GM19467 (cell line): ENCODE data around the gene AMH.

Experiments used
- ATAC-seq: cut with Tn5 transposase; IDR thresholded peaks from one replicate; pipeline ENCODE4 v1.9.1; 2021; ENCODE audit warnings: mild to moderate bottlenecking, moderate library complexity; ENCODE audit not compliant: unreplicated experiment

AMH gene

DNA sequence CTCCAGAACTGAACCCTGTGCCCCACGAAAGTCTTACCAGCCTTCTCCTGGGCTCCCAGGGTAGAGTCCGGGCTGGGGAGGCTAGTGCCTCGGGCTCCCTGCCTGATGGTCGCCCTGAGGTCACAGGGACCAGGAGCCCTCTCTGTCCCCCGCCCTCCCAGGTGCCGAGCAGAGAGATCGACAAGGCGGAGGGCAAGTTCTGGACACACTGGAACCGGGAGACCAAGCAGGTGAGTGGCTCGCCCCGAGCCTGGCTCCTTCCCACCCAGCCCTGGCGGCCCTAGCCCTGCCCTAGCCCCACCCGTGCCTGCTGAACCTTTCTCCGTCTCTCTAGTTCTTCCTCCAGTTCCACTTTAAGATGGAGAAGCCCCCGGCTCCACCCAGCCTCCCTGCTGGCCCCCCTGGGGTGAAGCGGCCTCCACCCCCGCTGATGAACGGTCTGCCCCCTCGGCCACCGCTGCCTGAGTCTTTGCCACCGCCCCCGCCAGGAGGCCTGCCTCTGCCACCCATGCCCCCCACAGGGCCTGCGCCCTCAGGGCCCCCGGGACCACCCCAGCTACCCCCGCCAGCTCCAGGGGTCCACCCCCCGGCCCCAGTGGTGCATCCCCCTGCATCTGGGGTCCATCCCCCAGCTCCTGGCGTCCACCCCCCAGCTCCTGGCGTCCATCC is 1.6 kb upstream of the AMH start:
- no peak for ATAC-seq

DNA sequence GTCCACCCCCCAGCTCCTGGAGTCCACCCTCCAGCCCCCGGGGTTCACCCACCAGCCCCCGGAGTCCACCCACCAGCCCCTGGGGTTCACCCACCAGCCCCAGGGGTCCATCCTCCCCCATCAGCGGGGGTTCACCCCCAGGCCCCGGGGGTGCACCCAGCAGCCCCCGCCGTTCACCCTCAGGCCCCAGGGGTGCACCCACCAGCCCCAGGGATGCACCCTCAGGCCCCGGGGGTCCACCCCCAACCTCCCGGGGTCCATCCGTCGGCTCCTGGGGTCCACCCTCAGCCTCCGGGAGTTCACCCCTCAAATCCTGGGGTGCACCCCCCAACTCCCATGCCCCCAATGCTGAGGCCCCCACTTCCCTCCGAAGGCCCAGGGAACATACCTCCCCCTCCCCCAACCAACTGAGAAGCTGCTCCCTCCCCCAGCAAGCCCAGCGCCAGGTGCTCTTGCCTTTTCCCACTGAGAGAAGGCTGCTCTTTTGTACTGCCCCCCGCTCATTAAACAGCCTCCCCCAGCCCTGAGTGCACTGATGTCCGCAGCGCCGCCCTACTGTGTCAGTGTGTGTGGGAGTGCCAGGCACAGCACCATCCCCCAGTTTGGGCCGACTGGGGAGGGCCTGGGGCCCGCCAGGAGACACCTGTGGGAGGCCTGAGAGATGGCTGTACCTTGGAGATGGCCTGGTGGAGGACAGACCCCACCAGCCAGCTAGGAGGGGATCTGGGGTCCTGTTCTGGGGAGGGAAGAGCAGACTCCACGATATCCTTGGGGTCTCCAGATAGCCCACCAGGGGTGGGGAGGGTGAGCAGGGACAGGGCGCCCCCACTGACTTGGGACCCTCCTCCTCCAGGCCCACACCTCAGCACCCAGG is 750 bp upstream of the AMH start:
- no peak for ATAC-seq

DNA sequence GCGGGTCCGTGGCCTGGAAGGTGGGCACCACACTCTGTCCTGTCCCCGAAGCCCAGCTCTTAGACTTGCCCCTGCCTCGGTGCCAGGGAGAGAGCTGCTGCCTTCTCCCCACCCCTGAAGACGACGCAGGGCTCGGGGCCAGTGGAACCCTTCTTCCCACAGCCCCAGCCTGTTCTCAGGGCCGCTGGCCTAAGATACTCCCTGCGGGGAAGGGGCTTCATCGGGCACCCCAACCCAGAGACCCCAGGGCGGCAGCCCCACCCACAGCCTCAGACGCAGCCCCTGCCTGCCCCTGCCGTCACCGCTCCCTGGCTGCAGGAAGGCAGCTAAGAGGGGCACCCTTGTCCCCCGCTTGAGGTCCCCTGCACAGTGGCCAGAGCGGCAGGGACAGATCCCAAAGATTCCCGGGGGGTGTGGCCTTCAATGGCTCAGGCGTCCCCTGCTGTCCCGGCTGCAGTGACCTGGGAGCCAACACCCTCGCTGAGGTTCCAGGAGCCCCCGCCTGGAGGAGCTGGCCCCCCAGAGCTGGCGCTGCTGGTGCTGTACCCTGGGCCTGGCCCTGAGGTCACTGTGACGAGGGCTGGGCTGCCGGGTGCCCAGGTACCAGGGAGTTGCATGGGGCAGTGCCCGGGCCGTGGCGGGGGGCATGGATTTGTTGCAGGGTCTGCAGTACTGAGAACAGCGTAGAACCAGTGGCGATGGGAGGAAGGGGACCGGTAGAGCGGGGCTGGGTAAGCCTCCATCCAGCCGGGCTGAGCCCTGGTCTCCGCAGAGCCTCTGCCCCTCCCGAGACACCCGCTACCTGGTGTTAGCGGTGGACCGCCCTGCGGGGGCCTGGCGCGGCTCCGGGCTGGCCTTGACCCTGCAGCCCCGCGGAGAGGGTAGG is 1.0 kb downstream of the AMH start:
- no peak for ATAC-seq

DNA sequence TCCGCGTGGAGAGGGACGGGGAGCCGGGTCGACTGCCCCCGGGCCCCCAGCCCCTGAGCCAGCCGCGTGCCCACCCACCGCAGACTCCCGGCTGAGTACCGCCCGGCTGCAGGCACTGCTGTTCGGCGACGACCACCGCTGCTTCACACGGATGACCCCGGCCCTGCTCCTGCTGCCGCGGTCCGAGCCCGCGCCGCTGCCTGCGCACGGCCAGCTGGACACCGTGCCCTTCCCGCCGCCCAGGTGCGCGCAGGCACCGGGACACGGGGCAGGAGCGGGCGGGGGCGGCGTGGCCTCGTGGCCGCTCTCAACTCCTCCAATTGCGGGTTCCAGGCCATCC is 1.6 kb downstream of the AMH start:
- ATAC-seq: no peak

DNA sequence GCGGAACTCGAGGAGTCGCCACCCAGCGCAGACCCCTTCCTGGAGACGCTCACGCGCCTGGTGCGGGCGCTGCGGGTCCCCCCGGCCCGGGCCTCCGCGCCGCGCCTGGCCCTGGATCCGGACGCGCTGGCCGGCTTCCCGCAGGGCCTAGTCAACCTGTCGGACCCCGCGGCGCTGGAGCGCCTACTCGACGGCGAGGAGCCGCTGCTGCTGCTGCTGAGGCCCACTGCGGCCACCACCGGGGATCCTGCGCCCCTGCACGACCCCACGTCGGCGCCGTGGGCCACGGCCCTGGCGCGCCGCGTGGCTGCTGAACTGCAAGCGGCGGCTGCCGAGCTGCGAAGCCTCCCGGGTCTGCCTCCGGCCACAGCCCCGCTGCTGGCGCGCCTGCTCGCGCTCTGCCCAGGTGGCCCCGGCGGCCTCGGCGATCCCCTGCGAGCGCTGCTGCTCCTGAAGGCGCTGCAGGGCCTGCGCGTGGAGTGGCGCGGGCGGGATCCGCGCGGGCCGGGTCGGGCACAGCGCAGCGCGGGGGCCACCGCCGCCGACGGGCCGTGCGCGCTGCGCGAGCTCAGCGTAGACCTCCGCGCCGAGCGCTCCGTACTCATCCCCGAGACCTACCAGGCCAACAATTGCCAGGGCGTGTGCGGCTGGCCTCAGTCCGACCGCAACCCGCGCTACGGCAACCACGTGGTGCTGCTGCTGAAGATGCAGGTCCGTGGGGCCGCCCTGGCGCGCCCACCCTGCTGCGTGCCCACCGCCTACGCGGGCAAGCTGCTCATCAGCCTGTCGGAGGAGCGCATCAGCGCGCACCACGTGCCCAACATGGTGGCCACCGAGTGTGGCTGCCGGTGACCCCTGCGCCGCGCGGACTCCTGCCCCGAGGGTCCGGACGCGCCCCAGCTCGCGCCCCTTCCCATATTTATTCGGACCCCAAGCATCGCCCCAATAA is 2.3 kb downstream of the AMH start:
- no peak for ATAC-seq

DNA sequence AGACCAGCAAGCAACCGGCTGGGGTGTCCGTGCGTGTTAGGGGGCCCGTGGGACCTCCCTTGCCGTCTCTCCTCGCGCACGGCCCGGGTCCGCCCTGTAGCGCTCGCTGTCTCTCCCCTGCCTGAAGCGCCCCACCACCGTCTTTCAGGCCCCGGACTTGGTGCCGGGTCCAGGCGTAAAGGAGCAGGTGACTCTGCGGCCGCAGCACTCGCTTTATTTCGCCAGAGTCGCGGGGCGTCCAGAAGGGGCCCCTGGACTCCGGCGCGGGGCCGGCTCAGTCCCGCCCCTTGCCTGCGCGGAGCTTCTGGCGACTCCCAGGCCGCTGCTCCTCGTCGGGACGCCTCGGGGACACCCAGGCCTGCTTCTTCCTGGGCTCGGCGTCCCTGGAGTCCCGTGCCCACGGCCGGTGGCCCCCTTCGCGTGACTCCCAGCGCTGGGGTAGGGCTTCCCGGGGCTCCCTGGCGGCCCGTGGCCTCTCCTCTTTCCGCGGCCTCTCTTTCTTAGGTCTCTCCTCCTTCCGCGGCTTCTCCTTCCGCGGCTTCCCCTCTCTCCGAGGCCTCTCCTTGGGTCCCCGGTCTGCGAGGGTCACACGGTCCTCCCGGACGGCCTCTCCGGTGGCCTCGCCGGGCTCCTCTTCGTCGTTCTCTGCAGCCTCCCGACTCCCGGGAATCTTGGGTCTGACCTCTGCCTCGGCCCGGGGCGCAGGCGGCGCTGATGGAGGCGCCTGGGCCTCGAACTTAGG is 3.1 kb downstream of the AMH start:
- ATAC-seq: no peak

DNA sequence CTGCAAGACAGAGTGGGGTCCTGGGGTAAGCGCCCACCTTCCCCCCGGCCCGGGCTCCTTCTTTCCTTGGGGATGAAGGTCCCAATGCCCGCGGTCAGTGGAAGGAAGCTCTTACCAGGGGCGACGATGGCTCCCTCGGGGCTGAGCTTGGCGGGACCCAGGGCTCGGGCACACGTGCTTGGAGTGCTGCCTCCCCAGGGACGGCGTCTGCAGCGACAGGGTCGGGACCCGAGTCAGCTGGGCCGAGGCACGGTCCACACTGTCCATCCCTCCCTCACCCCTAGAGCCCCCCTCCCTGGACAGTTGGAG is 3.6 kb downstream of the AMH start:
- ATAC-seq: no peak

DNA sequence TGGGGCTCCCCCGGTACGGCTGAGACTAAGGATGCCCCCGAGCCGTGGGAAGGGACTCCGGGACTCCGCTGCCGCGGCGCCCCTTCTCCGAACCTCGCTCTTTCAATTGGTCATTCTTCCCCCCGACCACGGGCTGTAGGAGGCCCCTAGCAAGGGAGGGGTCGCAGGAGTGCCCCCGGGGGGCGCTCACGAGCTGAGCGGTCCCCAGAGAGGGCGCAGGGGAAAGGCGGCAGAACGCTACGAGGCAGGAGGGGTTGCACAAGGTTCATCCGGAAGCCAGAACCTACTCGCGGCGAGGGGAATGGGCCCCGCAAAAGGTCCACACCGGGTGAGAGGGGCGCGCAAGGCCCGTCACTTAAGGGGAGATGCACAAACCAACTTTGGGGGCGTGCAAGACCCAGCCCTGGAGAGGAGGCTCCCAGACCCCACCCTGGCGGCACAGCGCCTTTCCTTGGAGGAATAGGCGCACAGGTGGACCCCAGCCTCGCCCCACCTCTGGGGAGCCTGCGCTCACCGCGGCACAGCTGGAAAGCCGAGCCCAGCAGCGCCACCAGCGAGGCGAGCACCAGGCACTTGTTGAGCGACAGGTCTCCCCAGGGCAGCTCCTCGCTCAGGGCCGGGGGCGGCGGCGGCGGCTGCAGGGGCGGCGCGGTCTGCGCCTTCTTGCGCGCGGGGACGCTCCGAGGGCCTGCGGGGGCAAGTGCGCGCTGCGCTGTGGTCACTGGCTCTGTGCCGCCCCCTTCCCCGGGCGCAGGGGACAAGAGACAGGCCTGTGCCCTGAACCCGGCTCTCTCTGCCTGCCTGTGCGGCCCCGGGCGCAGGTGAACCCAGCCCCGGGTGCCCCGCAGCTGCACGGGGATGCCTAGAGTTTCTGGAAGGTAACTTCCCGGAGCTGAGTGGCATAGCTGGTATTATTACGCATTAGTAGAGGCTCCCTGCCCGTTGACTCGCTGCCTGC is 4.3 kb downstream of the AMH start:
- no peak for ATAC-seq

DNA sequence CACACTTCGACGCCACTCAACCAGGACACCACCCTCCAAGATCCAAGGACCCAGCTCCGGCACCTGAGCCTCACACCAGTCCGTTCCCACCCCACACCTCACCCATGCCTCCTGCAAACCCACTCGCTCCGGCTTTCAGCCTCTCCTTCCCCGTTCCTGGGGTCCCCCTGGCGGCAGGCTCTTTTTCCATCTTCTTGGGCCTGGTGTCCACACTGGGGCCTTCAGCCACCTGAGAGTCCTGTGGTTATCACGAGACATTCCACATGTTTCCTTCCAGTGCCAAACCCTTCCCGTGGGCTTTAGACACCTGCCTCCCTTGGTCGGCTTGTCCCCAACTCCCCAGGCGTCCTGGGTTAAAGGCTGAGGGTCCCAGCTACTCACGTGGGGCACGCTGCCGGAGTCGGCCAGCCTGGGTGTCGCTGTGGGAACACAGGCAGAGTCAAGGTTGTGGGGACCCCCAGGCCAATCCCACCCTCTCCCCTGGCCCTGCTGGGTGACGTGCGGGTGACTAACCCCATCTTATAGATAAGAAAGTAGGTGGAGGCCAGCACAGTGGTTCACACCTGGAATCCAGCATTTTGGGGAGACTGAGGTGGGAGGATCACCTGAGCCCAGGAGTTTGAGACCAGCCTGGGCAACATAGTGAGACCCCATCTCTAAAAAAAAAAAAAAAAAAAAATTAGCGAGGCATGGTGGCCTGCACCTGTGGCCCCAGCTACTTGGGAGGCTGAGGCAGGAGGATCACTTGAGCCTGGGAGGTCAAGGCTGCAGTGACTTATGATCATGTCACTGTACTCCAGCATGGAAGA is 5.1 kb downstream of the AMH start:
- no peak for ATAC-seq

DNA sequence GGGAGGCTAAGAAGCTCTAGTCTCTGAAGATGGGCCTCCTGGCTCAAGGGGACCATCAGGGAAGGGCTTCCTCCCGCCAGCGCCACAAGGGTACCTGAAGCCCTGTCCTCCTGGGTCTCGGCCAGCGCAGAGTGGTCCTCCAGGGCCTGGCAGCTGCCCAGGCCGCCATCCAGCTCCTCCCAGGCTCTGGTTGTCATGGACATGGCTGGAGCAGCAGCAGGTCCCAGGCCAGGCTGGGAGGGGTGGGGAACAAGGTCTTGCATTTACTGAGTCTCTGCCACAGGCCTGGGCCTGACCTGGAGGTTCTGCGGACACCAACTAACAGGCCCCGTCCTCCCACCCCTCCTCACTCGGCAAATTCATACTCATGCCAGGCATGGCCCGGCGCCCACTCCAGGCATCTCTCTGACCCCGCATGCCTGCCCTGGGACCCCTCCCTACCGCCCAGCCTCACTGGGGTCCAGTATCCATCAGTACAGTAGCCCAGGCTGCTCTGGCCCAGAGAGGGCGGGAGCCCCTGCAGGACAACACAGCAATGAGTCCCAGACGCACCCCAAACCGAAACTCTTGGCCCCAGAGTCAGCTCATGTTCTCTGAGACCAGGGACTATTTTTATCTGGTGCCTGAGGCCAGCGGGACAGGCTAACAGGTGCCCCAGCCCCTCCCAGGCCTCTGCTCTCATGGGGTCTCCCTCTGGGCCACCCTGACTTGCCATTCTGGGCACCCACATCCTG is 6.2 kb downstream of the AMH start:
- ATAC-seq: no peak

DNA sequence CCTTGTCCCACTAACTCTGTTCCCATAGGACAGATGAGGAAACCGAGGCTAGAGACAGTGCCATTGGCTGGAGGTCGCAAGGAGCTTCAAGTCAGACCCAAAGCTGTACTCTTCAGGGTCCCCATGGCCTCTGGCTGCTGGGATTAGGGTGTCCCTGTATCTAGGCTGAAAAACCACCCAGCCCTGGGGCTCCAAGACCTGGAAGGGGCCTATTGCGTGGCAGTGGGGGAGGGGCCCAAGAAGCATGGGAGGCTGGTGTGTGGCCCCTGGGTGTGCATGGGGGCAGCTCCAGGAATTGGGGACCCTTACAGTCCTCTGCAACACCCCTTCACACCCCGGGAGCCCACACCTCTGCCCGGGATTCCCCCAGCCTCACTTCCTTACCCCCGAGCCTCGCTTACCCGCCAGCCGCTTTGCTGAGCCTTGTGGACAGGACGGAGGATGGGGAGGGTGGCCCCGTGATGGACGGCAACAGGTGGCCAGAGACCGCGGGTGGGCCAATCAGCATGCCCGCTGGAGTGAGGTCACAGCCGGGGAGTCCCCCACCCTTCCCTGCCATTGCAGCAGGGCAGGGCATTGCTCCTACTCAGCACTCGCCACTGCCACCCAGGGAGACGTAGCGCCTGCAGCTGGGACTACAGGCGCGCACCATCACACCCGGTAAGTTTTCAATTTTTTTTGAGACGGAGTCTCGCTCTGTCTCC is 7.0 kb downstream of the AMH start, which contains the start of gene JSRP1:
TSS of gene JSRP1 (minus strand) at position 436 of the 704 bp plus-strand sequence. CDS start 1,103 bp downstream, outside the sequence.
- ATAC-seq: no peak

DNA sequence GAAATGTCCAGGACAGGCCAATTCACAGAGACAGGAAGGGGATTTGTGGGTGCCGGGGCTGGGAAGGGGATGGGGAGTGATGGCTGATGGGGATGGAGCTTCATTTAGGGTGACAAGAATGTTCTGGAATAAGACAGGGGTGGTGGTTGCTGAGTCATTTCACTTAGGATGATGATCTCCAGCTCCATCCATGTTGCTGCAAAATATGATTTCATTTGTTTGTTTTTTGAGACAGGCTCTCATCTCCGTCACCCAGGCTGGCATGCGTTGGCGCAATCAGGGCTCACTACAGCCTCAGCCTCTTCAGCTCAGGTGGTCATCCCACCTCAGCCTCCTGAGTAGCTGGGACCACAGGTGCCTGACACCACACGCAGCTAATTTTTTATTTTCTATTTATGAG is 10.2 kb downstream of the AMH start:
- ATAC-seq: no peak

DNA sequence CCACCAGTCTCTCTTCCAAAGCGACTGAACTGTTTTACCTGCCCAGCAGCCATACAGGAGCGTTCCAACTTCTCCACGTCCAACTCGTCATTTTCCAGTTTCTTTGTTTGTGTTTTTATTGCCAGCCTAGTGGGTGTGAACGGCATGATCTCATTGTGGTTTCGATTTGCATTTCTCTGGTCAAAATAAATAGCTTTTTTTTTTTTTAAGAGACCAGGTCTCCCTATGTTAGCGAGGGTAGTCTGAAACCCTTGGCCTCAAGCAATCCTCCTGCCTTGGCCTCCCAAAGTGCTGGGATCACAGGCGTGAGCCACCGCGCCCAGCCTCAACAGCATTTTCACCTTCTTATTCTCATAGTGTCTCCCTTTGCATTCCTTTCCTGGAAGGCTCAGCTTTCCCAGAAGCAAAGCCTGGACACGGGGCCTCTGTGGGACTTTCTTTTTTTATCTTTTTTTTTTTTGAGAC is 11.2 kb downstream of the AMH start:
- no peak for ATAC-seq

DNA sequence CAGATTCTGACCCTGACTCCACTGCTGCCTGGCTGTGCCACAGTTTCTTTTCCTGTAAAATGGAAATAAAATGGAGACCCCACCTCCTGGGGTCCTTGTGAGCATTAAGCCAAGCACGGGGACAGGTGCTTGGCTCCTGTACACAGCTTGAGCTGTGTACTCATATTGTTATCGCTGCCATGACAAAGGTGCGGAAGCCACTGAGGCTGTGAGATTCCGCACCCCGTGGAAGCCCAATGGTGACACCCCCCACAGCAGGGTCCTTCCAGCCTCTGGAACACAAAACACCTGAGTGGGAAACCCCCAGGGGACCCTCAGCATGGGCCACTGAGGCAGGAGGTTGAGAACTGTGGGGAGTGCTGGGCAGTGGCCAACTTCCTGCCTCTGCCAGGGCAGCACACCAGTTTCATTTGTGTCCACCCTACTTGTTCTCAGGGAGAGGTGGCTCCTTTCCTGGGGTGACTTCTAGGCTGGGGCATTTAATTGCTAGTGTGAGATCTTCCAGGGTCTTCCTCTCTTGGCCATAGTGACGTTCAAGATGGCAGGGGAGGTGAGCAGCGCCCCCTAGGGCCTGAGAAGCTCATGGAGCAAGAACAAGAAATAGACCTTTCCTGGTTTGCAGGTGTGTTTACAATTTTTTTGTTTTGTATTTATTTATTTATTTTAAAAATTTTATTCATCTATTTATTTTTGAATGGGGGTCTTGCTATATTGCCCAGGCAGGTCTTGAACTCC is 12.5 kb downstream of the AMH start:
- no peak for ATAC-seq

DNA sequence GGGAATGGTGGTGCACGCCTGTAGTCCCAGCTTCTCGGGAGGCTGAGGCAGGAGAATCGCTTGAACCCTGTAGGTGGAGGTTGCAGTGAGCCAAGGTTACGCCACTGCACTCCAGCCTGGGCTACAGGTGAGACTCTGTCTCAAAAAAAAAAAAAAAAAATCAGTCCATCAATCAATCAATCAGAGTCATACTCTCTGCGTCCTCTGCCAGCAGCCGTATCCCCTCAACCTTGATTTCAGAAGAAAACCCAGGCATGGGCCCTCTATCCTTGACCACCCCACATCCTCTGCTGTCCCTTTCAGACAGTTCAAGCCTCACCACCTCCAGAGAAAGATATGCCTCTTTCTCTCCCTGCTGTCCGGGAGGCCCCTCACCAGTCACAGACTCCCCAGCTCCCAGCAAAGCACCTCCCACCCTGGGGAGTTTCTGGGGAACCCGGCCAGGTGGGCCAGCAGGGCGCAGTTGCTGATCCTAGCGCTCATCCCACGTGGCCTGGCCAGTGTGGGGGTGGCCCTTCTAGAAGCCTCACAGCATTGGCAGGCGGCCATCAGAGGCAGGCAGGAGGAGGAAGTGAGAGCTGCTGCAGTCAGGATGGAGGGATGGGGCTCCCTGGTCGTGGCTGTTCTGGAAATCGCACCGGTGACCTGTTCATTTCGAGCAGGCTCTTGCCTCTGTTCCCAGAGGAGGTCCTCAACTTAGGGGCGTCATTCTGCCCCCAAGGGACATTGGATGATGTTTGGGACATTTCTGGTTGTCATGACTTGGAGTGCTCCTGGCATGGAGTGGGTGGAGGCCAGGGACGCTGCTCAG is 17.3 kb downstream of the AMH start:
- ATAC-seq: no peak
